HCT116 (cell line): ENCODE data around the gene GLT8D2. TPM values are rescaled to one million over a fixed set of nuclear protein-coding genes. Genes with fewer than 3 reads are reported as not detected.
A peak's percentile ranks its signal among the peaks of the same experiment; 100 is the strongest.

ENCODE experiments used
- ATAC-seq: fragments of 200-7000 bp; cut with Tn5 transposase; 2 replicates; pipeline ENCODE4 v1.9.1; 2020; ENCODE audit warnings: mild to moderate bottlenecking, moderate library complexity
- BruUV-seq: library from RNA; stranded (reverse); fragments of 400-500 nt; replicated peaks from 2 replicates; lab custom pipeline; 2021; lab: Mats Ljungman, UMichigan
- CTCF ChIA-PET: fragments of 300-600 bp; sonication (Branson Sonifier 250); formaldehyde crosslinking; loops from one replicate; lab custom pipeline; 2021; ENCODE audit warnings: antibody characterized with exemption; lab: Charles Lee
- POLR2A ChIA-PET: fragments of 300-600, 350-600 bp; sonication (Branson Sonifier 250); formaldehyde crosslinking; loops from one replicate; lab custom pipeline; 2021; ENCODE audit warnings: antibody characterized with exemption; lab: Charles Lee
- RAD21 ChIA-PET, 2 experiments: fragments of 300-600 bp; sonication (Branson Sonifier 250); formaldehyde crosslinking; loops; one replicate each; lab custom pipeline; 2023; ENCODE audit warnings: low total read pairs in 2 of 2; ENCODE audit not compliant: uncharacterized antibody in 2 of 2, unreplicated experiment in 2 of 2, low non-redundant PET in 1 of 2; lab: Charles Lee
- DNase-seq: peaks from one replicate; pipeline ENCODE4 v3.0.0-alpha.2; 2010; ENCODE audit warnings: low read depth, low spot score
- H2AFZ ChIP-seq: fragments of 200-600 bp; shearing (Covaris generic), sonication (generic); 2 replicates; pipeline ENCODE4 v1.6.1; 2017; ENCODE audit warnings: low read depth, mixed run types, mixed read lengths, antibody characterized with exemption, low read length; ENCODE audit not compliant: poor library complexity, severe bottlenecking
- H3K27ac ChIP-seq: 2 replicates; pipeline ENCODE4 v1.5.1; 2012; ENCODE audit warnings: low read depth, low read length
- H3K27me3 ChIP-seq: fragments of 200-600 bp; sonication (generic); 2 replicates; pipeline ENCODE4 v1.6.1; 2016; ENCODE audit warnings: mixed run types, low read length, mixed read lengths; ENCODE audit not compliant: insufficient read depth
- H3K36me3 ChIP-seq, 2 experiments: fragments of 200-500 bp in 1 of 2; fragments of 200-600 bp in 1 of 2; sonication (Bioruptor generic) in 1 of 2; sonication (generic) in 1 of 2; 2 replicates each; pipeline versions ENCODE4 v1.5.1 to v1.6.1; 2014 to 2016; ENCODE audit warnings: low read length in 2 of 2, inconsistent platforms in 1 of 2, mixed read lengths in 1 of 2, mixed run types in 1 of 2; ENCODE audit not compliant: insufficient read depth in 2 of 2, control insufficient read depth in 1 of 2
- H3K4me1 ChIP-seq, 2 experiments: fragments of 200-600 bp in 1 of 2; sonication (generic) in 1 of 2; 2 replicates each; pipeline versions ENCODE4 v1.5.1 to v1.6.1; 2012 to 2017; ENCODE audit warnings: low read length in 2 of 2, inconsistent platforms in 1 of 2, mild to moderate bottlenecking in 1 of 2, mixed read lengths in 1 of 2, mixed run types in 1 of 2, moderate library complexity in 1 of 2; ENCODE audit not compliant: insufficient read depth in 2 of 2, control insufficient read depth in 1 of 2
- H3K4me2 ChIP-seq: fragments of 200-600 bp; sonication (generic); 2 replicates; pipeline ENCODE4 v1.6.1; 2017; ENCODE audit warnings: mixed run types, low read length, mixed read lengths
- H3K4me3 ChIP-seq, 2 experiments: fragments of 200-600 bp in 1 of 2; sonication (generic) in 1 of 2; replicated peaks in 1 of 2; 2 replicates each; pipeline ENCODE4 v1.5.1; 2011 to 2016; ENCODE audit warnings: low read length in 2 of 2, control low read depth in 1 of 2, low read depth in 1 of 2, mild to moderate bottlenecking in 1 of 2, mixed read lengths in 1 of 2, mixed run types in 1 of 2
- H3K79me2 ChIP-seq: fragments of 200-600 bp; sonication (generic); 2 replicates; pipeline ENCODE4 v1.6.1; 2017; ENCODE audit warnings: mild to moderate bottlenecking, mixed run types, low read length, moderate library complexity, mixed read lengths; ENCODE audit not compliant: insufficient read depth
- H3K9ac ChIP-seq: fragments of 200-600 bp; sonication (generic); 2 replicates; pipeline ENCODE4 v1.6.1; 2016; ENCODE audit warnings: low read length, mixed read lengths
- H3K9me2 ChIP-seq: fragments of 200-600 bp; sonication (generic), shearing (Covaris generic); 2 replicates; pipeline ENCODE4 v1.6.1; 2017; ENCODE audit warnings: mixed run types, mild to moderate bottlenecking, moderate library complexity; ENCODE audit not compliant: insufficient read depth
- H3K9me3 ChIP-seq, 2 experiments: fragments of 200-500 bp in 1 of 2; fragments of 200-600 bp in 1 of 2; sonication (Bioruptor generic) in 1 of 2; sonication (generic) in 1 of 2; 2 replicates each; pipeline ENCODE4 v1.6.1; 2014 to 2017; ENCODE audit warnings: low read length in 2 of 2, mixed read lengths in 2 of 2, inconsistent platforms in 1 of 2, low read depth in 1 of 2, mild to moderate bottlenecking in 1 of 2, mixed run types in 1 of 2, moderate library complexity in 1 of 2; ENCODE audit not compliant: control insufficient read depth in 1 of 2, insufficient read depth in 1 of 2
- H4K20me1 ChIP-seq: fragments of 200-600 bp; sonication (generic), shearing (Covaris generic); 2 replicates; pipeline ENCODE4 v1.6.1; 2017; ENCODE audit warnings: mixed run types, mild to moderate bottlenecking, moderate library complexity; ENCODE audit not compliant: insufficient read depth
- CEBPB ChIP-seq: IDR thresholded peaks from 2 replicates; pipeline ENCODE4 v1.6.1; 2012; ENCODE audit warnings: low read depth
- EGR1 ChIP-seq: IDR thresholded peaks from 2 replicates; pipeline ENCODE4 v1.6.1; 2012; ENCODE audit warnings: low read depth
- ELF1 ChIP-seq: IDR thresholded peaks from 2 replicates; pipeline ENCODE4 v1.6.1; 2012; ENCODE audit warnings: low read depth, borderline replicate concordance
- EZH2 ChIP-seq: fragments of 200-600 bp; sonication (generic); IDR thresholded peaks from 2 replicates; pipeline ENCODE4 v1.6.1; 2017; ENCODE audit warnings: antibody characterized with exemption, mixed run types
- EZH2phosphoT487 ChIP-seq: fragments of 200-600 bp; IDR thresholded peaks from 2 replicates; pipeline ENCODE4 v1.6.1; 2018; ENCODE audit warnings: antibody characterized with exemption, borderline replicate concordance
- FOSL1 ChIP-seq: IDR thresholded peaks from 2 replicates; pipeline ENCODE4 v1.6.1; 2012; ENCODE audit warnings: low read depth
- POLR2A ChIP-seq: IDR thresholded peaks from 2 replicates; pipeline ENCODE4 v1.7.0; 2011; ENCODE audit warnings: borderline replicate concordance; ENCODE audit not compliant: insufficient read depth, insufficient read length; ENCODE audit errors: extremely low read depth
- POLR2AphosphoS5 ChIP-seq: IDR thresholded peaks from 2 replicates; pipeline ENCODE4 v1.6.1; 2011; ENCODE audit warnings: mild to moderate bottlenecking, low read depth, low read length, moderate library complexity
- RAD21 ChIP-seq: IDR thresholded peaks from 2 replicates; pipeline ENCODE4 v1.6.1; 2012; ENCODE audit warnings: low read depth, mild to moderate bottlenecking
- SIN3A ChIP-seq: IDR thresholded peaks from 2 replicates; pipeline ENCODE4 v1.6.1; 2012; ENCODE audit warnings: low read depth
- SP1 ChIP-seq: IDR thresholded peaks from 2 replicates; pipeline ENCODE4 v1.6.1; 2012; ENCODE audit warnings: low read depth
- SRF ChIP-seq: IDR thresholded peaks from 2 replicates; pipeline ENCODE4 v1.6.1; 2012; ENCODE audit warnings: low read depth
- TCF7L2 ChIP-seq: IDR thresholded peaks from 2 replicates; pipeline ENCODE4 v1.7.0; 2011; ENCODE audit warnings: borderline replicate concordance, inconsistent platforms; ENCODE audit not compliant: insufficient read depth, insufficient read length; ENCODE audit errors: extremely low read depth
- YY1 ChIP-seq: IDR thresholded peaks from 2 replicates; pipeline ENCODE4 v1.6.1; 2011; ENCODE audit warnings: low read length, low read depth, moderate library complexity, mild to moderate bottlenecking; ENCODE audit not compliant: insufficient replicate concordance; ENCODE audit errors: extremely low read depth
- ZFX ChIP-seq: fragments of 450-650 bp; IDR thresholded peaks from 2 replicates; pipeline ENCODE4 v1.6.1; 2017
- ZNF274 ChIP-seq: fragments of 200-500 bp; sonication (Bioruptor generic); IDR thresholded peaks from 2 replicates; pipeline ENCODE4 v1.6.1; 2014; ENCODE audit warnings: mild to moderate bottlenecking, low read depth, low read length, inconsistent platforms
- intact Hi-C: fragments of 100-400 bp; cut with micrococcal nuclease; formaldehyde crosslinking; loops from 2 replicates; pipeline ENCODE4 v1.10.0; 2022
- total RNA-seq: library from RNA; stranded (reverse); gene quantifications from one replicate; pipeline ENCODE4 v1.2.1, GENCODE V29; 2021; ENCODE audit not compliant: unreplicated experiment
- TF ChIP-seq, protein P1 (sequence below): IDR thresholded peaks from 2 replicates; pipeline ENCODE4 v1.6.1; 2011; ENCODE audit warnings: mild to moderate bottlenecking, low read length, moderate library complexity; ENCODE audit not compliant: insufficient replicate concordance; ENCODE audit errors: extremely low read depth
- TF ChIP-seq, protein P2 (sequence below): IDR thresholded peaks from 2 replicates; pipeline ENCODE4 v1.6.1; 2012
- TF ChIP-seq, protein P3 (sequence below), 3 experiments: fragments of 200-600 bp in 1 of 3; sonication (generic) in 1 of 3; IDR thresholded peaks in 2 of 3; conservative IDR thresholded peaks in 1 of 3; 2 replicates each; pipeline ENCODE4 v1.5.1; 2012 to 2017; ENCODE audit warnings: low read depth in 2 of 3, low read length in 2 of 3, antibody characterized with exemption in 1 of 3, borderline replicate concordance in 1 of 3, control low read depth in 1 of 3, mild to moderate bottlenecking in 1 of 3, mixed read lengths in 1 of 3, mixed run types in 1 of 3, moderate library complexity in 1 of 3; ENCODE audit not compliant: insufficient read depth in 1 of 3
- TF ChIP-seq, protein P4 (sequence below): IDR thresholded peaks from 2 replicates; pipeline ENCODE4 v1.6.1; 2012; ENCODE audit warnings: low read depth

GLT8D2 gene
- total RNA-seq, 1 experiment from 2014 or later: 4.8 TPM

DNA sequence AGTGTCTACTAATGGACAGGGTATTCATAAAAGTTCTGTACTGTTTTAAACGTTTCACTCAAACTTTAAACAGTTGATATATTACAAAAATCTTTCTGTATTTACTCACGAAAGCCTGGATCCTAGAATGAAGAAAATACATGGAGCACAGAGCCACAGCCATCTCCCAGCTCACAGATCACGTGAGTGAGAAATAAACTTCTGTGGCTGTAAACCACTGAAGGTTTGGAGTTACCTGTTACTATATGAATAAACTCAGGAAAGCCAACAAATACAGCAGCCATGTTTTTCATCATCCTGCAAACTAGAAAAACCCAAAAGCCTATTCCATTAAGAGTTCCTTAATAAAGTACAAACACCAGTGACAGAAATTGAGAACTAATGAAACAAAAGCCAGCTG lies 85.2 kb downstream of the GLT8D2 start:
- BruUV-seq: no TSS peak
- CTCF ChIA-PET: interaction anchor here (1.0 to 1.2 kb wide), 2 partner anchors 8 to 144 kb away, joined by 3 read pairs; a partner anchor contains a TSS
- peak overlapping the region; percentile 89 for H3K9ac ChIP-seq
- RAD21 ChIA-PET: no interaction called here
- H3K4me1 ChIP-seq: peaks cover 9 to 28% of the 10 kb centered on the region in 2 experiments; a peak in 3 of 4 replicates
- intact Hi-C loops: loop anchor here (1.0 to 5.0 kb wide), 3 partner anchors 8 to 144 kb away; a partner anchor contains a TSS
- no peaks in the 10 kb centered on the region for H3K9me2 ChIP-seq
- POLR2A ChIA-PET: interaction anchor here (1.2 to 1.9 kb wide), 3 partner anchors 15 to 124 kb away, joined by 4 to 5 read pairs (median 5); partner anchors contain the start of gene NT5DC3
- 0 out of 4 replicates have a peak, but pooled peaks cover 0 to 4% of the 10 kb centered on the region in 2 experiments for H3K36me3 ChIP-seq
- no peaks in the 10 kb centered on the region for H4K20me1 ChIP-seq
- peak overlapping the region; percentile 88 to 90 for H3K4me3 ChIP-seq
- ATAC-seq: no peak
- peak overlapping the region; percentile 78 for H3K27ac ChIP-seq
- peak overlapping the region; percentile 94 for H3K4me2 ChIP-seq
- no peak for DNase-seq
- peaks cover 59% of the 10 kb centered on the region for H3K79me2 ChIP-seq
- H2AFZ ChIP-seq: no peak overlapping the region
- H3K9me3 ChIP-seq: no peaks in the 10 kb centered on the region
- H3K27me3 ChIP-seq: no peaks in the 10 kb centered on the region
- TF ChIP-seq CEBPB (no peak), EGR1 (no peak), YY1 (no peak), FOSL1 (no peak), SP1 (no peak; the same call in 1 of the 2 replicates), EZH2phosphoT487 (no peak), EZH2 (no peak), ZFX (no peak), POLR2A (no peak), POLR2AphosphoS5 (no peak; the same call in 1 of the 2 replicates), ZNF274 (no peak), SRF (no peak), ELF1 (no peak), RAD21 (no peak), TCF7L2 (no peak), SIN3A (no peak)
- TF ChIP-seq, protein P1, sequence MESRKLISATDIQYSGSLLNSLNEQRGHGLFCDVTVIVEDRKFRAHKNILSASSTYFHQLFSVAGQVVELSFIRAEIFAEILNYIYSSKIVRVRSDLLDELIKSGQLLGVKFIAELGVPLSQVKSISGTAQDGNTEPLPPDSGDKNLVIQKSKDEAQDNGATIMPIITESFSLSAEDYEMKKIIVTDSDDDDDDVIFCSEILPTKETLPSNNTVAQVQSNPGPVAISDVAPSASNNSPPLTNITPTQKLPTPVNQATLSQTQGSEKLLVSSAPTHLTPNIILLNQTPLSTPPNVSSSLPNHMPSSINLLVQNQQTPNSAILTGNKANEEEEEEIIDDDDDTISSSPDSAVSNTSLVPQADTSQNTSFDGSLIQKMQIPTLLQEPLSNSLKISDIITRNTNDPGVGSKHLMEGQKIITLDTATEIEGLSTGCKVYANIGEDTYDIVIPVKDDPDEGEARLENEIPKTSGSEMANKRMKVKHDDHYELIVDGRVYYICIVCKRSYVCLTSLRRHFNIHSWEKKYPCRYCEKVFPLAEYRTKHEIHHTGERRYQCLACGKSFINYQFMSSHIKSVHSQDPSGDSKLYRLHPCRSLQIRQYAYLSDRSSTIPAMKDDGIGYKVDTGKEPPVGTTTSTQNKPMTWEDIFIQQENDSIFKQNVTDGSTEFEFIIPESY: no peak
- TF ChIP-seq, protein P2, sequence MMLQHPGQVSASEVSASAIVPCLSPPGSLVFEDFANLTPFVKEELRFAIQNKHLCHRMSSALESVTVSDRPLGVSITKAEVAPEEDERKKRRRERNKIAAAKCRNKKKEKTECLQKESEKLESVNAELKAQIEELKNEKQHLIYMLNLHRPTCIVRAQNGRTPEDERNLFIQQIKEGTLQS: no peak
- TF ChIP-seq, protein P3, sequence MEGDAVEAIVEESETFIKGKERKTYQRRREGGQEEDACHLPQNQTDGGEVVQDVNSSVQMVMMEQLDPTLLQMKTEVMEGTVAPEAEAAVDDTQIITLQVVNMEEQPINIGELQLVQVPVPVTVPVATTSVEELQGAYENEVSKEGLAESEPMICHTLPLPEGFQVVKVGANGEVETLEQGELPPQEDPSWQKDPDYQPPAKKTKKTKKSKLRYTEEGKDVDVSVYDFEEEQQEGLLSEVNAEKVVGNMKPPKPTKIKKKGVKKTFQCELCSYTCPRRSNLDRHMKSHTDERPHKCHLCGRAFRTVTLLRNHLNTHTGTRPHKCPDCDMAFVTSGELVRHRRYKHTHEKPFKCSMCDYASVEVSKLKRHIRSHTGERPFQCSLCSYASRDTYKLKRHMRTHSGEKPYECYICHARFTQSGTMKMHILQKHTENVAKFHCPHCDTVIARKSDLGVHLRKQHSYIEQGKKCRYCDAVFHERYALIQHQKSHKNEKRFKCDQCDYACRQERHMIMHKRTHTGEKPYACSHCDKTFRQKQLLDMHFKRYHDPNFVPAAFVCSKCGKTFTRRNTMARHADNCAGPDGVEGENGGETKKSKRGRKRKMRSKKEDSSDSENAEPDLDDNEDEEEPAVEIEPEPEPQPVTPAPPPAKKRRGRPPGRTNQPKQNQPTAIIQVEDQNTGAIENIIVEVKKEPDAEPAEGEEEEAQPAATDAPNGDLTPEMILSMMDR (IDR thresholded peaks at IDR 0.05 in 2 of 3, conservative IDR thresholded peaks at IDR 0.05 in 1 of 3; ENCODE audit: borderline replicate concordance in 1 of 3, insufficient read depth in 1 of 3, low read depth in 2 of 3, low read length in 2 of 3): no peak
- TF ChIP-seq, protein P4, sequence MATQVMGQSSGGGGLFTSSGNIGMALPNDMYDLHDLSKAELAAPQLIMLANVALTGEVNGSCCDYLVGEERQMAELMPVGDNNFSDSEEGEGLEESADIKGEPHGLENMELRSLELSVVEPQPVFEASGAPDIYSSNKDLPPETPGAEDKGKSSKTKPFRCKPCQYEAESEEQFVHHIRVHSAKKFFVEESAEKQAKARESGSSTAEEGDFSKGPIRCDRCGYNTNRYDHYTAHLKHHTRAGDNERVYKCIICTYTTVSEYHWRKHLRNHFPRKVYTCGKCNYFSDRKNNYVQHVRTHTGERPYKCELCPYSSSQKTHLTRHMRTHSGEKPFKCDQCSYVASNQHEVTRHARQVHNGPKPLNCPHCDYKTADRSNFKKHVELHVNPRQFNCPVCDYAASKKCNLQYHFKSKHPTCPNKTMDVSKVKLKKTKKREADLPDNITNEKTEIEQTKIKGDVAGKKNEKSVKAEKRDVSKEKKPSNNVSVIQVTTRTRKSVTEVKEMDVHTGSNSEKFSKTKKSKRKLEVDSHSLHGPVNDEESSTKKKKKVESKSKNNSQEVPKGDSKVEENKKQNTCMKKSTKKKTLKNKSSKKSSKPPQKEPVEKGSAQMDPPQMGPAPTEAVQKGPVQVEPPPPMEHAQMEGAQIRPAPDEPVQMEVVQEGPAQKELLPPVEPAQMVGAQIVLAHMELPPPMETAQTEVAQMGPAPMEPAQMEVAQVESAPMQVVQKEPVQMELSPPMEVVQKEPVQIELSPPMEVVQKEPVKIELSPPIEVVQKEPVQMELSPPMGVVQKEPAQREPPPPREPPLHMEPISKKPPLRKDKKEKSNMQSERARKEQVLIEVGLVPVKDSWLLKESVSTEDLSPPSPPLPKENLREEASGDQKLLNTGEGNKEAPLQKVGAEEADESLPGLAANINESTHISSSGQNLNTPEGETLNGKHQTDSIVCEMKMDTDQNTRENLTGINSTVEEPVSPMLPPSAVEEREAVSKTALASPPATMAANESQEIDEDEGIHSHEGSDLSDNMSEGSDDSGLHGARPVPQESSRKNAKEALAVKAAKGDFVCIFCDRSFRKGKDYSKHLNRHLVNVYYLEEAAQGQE: no peak
